GM19467 (cell line): ENCODE data around the gene MYO3B.

ENCODE experiments used
- ATAC-seq: cut with Tn5 transposase; IDR thresholded peaks from one replicate; pipeline ENCODE4 v1.9.1; 2021; ENCODE audit warnings: mild to moderate bottlenecking, moderate library complexity; ENCODE audit not compliant: unreplicated experiment

Gene MYO3B

DNA sequence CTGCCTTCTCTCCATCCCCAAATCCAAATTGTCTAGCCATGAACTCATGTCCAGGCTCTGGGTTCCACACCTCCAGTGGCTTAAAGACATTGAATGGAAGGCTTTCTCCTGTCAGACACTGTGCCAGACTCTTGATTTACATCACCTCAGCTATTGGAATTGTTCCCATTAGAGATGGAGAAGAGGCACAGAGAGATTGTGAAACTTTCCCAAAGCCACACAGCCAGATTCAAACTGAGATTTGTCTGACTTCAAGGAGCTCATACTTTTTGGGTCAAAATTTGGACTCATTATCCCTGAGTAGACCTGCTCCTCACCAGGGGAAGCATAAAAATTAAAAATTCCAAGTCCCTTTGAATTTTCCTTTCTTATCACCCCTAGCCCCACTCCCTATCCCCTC, 18.9 kb upstream of the MYO3B start:
- ATAC-seq: no peak

- no peak for ATAC-seq
Measured at GRCh38 chr2:170161516-170162270, 16.3 kb upstream of the MYO3B start.

DNA sequence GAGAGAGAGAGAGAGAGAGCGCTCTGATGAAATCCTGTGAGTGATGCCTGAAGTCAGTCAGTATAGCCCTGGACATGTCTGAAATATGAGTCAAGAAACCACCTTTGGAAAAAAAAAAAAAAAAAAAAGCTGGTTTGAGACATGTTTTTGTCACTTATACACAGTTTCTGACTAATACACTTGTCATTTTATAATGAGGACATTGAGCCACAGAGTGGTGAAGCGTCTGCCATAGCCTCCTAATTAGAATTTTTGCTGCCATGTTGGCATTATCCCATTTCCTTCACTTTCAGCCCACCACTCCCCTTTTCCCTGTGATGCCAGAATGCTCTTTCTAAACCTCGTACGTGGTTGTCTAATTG, 15.7 kb upstream of the MYO3B start:
- ATAC-seq: no peak

DNA sequence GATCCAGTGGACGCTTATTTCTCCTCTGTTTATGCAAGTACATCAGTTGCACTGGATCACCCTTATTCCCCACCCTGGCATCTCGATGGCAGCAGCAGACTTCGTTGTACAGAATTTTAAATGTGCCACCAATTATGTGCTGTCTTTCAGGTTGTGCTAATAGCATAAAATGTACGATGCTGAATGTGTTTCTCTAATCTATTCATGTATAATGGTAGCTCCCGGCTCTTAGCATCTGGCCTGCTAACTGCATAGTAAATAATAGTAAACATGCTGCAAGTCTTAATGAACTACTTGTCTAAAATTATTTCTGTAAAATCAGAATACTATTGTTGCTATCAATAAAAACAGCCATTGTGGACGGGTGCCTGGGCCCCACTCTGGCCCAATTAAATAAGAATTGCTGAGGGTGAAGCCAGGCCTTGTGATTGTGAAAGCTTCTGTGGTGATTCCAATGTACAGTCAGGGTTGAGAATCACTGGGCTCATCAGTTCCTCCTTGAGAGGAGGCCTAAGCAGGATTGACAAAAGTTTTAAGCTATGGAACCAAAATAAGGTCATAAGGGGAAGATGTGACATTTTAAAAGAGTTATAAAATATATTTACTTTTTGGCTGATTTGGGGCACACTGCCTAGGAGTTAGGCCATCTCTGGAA, 14.4 kb upstream of the MYO3B start:
- ATAC-seq: no peak

GRCh38 chr2:170165129-170165528, 12.8 kb upstream of the MYO3B start:
- ATAC-seq: no peak

- no peak for ATAC-seq
Measured at GRCh38 chr2:170166735-170167134, 11.2 kb upstream of the MYO3B start.

- ATAC-seq: no peak
Measured at GRCh38 chr2:170170281-170171040, 7.5 kb upstream of the MYO3B start.

DNA sequence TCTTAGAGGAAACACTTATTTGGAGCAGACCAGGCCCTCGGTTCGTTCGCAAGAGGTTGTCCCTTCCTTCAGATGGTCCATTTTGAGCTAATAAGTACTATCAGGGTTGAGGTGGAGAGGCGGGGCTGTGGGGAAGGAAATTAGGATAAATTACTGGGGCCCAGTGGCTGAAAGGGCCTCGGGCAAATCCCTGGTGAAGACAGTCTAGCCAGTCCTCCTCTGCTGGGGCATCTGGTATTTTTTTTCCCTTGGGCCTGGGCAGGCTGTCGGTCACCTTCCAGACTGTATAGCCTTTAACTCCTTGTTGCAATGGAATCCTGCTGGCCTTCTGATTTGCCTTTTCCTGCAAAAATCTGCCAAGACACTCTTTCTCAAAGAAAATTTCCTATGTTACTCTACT, 1.7 kb upstream of the MYO3B start:
- ATAC-seq: no peak

DNA sequence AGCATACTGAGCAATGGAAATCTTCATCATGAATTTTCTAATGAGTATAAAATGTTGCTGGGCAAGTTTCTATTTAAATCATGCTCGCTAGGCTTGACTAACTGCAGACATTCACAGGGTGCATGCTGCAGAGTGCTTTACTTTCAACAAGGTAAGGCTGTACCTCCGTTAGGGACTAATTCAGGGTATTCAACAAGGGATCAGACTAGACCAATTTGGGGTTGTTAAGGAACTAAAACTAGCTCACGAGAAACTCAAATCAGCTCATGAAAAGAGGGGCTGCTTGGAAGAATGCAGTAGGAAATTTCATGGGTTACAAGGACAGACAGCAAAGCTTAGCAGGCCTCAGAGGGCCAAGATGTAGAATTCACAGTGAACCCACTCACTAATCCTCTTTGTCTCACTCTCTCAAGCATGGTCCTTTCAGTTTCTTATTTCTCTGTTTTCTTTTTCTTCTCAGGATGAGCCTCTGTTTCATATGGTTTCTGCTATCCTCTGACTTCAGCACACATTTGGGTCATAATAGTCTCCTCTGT, 2.2 kb downstream of the MYO3B start:
- ATAC-seq: peak; percentile 60

DNA sequence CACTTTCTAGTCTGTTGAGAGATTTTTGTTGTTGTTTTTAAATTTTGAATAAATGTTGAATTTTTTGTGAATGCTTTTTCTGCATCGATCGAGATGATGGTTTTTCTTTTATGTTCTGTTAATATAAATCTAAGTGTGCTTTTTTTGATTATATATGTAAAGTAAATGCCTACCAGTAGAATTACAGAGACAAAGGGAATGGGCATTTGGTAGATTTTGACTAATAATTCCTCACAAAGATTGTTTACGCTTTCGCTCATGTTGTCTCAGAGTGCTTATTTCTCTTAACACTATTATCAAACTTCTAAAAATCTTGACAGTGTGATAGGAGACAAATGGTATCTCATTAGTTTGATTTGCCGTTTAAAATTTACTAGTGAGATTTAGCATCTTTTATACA, 3.7 kb downstream of the MYO3B start:
- ATAC-seq: no peak

DNA sequence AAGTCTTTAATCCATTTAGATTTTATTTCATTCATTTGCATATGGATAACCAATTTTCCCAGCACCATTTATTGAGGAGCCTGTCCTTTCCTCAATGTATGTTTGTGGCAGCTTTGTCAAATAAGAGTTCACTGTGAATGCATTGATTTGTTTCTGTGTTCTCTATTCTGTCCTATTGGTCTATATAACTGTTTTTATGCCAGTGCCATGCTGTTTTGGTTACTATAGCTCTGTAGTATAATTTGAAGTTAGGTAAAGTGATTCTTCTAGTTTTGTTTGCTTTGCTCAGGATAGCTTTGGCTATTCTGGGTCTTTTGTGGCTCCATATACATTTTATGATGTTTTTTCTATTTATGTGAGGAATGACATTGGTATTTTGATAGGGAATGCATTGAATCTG, 7.4 kb downstream of the MYO3B start:
- no peak for ATAC-seq

DNA sequence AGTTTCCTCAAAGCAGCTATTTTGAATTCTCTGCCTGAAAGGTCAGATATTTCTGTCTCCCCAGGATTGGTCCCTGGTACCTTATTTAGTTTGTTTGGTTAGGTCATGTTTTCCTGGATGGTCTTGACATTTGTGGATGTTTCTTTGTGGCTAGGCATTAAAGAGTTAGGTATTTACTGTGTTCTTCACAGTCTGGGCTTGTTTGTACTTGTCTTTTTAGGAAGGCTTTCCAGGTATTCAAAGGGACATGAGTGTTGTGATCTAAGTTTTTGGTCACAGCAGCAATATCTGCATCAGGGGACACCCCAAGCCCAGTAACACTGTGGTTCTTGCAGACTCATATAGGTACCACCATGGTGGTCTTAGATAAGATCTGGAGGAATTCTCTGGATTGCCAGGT, 11.8 kb downstream of the MYO3B start:
- no peak for ATAC-seq

DNA sequence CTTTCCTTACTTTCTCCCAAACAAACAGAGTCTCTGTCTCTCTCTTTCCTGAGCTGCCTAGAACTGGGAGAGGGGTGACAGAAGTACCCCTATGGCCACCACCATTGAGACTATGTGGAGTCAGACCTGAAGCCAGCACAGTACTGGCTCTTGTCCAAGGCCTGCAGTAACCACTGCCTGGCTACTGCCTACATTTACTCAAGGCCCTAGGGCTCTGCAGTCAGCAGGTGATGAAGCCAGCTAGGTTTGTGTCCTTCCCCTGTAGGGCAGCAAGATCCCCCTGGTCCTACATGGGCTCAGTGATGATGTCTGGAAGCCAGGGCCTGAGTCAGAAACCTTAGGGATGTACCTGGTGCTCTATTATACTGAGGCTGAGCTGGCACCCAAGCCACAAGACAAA, 12.2 kb downstream of the MYO3B start:
- ATAC-seq: no peak

- ATAC-seq: no peak
Measured at GRCh38 chr2:170191166-170191866, 13.4 kb downstream of the MYO3B start.

- ATAC-seq: no peak
Measured at GRCh38 chr2:170196963-170197362, 19.0 kb downstream of the MYO3B start.

GRCh38 chr2:170201275-170201674, 23.3 kb downstream of the MYO3B start:
- ATAC-seq: no peak

- ATAC-seq: no peak
Measured at GRCh38 chr2:170201734-170202393, 23.9 kb downstream of the MYO3B start.

- no peak for ATAC-seq
Measured at GRCh38 chr2:170202437-170202836, 24.5 kb downstream of the MYO3B start.

DNA sequence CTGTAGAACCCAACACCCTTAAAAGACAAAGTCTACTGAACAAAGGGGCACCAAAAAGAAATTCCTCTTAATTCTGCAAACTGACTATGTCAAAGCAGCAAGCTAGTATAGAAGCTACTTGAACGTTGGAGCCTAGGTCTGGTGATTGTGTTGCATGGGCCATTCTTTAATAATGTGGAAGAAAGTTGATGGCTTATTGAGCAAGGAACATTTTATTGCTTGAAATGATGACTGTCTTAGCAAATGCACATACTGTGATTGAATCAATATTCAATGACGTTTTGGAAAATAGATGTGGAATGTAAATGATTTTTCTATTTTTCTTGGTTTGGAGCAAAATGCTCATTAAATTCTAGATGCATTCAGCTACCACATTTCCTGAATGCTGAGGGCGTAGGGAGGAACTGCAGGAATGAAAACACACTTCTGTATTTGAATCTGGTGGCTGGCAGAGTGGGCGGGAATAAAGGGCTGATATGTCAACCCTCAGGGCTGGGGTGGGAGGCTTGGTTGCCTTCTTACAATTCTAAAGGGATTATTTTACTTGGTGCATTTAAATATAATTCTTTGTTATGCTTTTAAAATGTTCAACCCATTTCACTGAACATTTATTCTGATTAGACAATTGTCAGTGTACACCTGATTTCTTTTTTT, 26.5 kb downstream of the MYO3B start:
- no peak for ATAC-seq

GRCh38 chr2:170206246-170206645, 28.3 kb downstream of the MYO3B start:
- ATAC-seq: no peak
